H54 (cell line): ENCODE measurements around the gene HHIPL1.

ENCODE experiments used
- DNase-seq: peaks from one replicate; pipeline ENCODE4 v3.0.0; 2011; ENCODE audit warnings: low spot score, mixed read lengths; ENCODE audit not compliant: insufficient read length
- FAIRE-seq: peaks from 3 replicates; lab custom pipeline; 2011; peaks lifted over from hg19 to GRCh38; lab: Jason Lieb, UNC
- POLR2A ChIP-seq: IDR thresholded peaks from 2 replicates; pipeline ENCODE4 v1.6.1; 2011; ENCODE audit warnings: low read depth, mild to moderate bottlenecking, low read length

HHIPL1 gene

GRCh38 chr14:99675382-99675835, 30.5 kb downstream of the HHIPL1 start:
- no peak for TF ChIP-seq POLR2A
- FAIRE-seq = no peak
- no peak for DNase-seq

DNA sequence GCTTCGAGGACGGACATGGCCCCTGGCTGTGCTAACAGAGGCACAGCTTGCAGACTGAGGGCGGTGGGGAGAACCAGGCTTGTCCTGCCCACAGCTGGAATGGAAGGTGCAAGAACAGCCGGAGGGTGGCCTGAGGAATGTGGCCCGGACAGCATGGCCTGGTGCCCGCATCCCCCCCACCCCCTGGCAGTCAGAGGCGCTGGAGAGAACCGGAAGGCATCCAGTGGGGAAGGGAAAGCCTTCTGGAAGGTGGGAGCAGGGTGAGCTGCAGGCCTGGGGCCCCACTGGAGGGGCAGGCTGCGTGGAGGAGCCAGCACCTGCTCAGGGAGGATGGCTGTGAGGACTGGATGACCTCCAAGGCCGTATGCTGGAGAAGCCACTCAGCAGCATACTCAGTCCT, 31.0 kb downstream of the HHIPL1 start:
- DNase-seq = no peak
- FAIRE-seq = no peak
- TF ChIP-seq POLR2A = no peak

DNA sequence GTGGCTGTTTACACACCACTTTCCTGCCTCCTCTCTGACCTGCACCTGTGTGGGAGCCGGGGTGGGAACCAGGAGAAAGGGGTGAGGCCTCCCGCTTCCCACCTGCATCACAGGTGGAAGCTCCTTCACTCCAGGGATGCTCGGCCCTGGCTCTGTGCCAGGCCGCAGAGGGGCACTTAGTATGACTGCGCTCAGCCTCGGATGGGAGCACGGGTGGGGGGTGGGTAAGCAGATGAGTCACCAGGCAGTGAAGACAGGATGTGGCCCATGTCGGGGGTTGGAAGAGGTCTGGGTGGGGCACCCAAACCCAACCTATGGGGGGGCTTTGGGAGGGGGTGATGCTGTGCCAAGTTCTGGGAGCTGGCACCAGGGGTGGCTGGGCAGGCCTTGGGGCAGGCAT, 31.7 kb downstream of the HHIPL1 start:
- no peak for TF ChIP-seq POLR2A
- DNase-seq (no peak), FAIRE-seq (no peak)

- no peak for FAIRE-seq
Measured at GRCh38 chr14:99677231-99678140, 32.6 kb downstream of the HHIPL1 start.

GRCh38 chr14:99678198-99678597, 33.3 kb downstream of the HHIPL1 start:
- no peak for DNase-seq
- TF ChIP-seq POLR2A = no peak
- no peak for FAIRE-seq

More at GRCh38 chr14:99677231-99678140, 32.6 kb downstream of the HHIPL1 start:
- TF ChIP-seq POLR2A = no peak
- no peak for DNase-seq

DNA sequence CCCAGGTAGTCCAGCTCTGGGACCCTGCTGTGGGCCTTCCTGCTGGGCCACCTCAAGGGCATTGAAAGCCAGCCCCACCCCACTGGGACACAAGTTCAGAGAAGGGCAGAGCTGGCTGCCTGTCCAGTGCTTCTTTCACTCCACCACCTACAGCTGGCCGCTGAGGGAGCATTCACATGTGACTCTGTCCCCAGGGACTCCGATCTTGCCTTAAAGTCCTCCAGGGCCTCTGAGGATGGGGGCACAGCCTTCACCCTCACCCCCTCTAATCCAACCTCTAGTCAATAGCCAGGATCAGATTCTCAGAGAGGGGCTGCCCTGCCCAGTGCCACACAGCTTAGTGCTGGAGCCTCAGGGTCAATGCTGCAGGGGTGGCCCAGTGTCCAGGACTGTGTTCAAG, 34.2 kb downstream of the HHIPL1 start:
- TF ChIP-seq POLR2A = no peak
- DNase-seq = no peak
- FAIRE-seq = no peak

- DNase-seq = no peak
- no peak for FAIRE-seq
- TF ChIP-seq POLR2A = no peak
Measured at GRCh38 chr14:99679543-99679942, 34.6 kb downstream of the HHIPL1 start.

DNA sequence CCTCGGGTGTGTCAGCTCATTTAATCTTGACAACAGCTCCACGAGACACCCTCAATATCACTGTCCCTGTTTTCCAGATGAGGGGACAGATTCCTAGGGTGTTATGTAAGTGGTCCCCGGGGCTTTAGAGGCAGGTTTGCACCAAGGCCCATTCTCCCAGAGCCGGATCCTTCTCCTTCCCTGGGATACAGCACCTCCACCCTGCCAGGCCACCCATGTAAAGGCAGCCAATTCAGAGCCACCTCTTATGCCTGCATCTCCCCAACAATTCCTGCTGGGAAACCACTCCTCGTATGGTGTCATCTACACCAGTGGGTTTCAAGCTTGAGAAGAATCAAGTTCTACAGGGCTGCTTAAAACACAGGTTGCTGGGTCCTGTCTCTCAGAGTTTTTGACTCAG, 35.1 kb downstream of the HHIPL1 start:
- DNase-seq = no peak
- FAIRE-seq = no peak

DNA sequence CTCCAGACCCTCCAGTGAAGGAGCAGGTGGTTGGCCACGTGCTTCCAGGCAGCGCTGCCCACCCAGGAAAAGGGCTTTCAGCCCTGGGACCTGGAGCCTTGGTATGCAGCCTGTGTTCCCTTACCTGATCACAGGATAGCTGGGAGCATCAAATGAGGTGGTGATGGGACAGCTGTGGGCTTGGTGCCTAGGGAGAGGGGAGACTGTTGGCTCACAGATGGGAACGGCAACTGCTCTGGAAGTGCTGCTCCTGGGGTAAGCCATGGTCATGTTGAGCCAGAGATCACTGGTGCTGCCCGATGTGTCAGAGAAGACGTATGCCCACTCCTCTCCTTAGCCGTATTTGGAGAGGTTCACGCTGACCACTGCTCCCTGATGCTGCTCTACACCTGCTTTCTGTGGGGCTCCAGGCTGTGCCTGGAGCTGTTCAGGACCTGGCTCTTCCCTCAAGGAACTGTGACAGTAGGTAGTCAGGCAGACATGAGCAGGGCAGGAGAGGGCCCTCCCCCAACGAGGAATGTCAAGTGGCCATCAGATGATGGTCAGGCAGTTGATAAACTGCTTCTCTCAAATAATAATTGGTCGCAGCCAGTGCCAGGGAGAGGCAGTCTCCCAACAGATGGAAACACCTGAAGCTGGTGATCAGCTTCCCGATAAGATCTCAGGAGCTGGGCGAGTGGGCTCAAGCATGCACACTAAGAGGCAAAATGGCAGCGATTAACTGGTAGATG, 36.3 kb downstream of the HHIPL1 start:
- no peak for FAIRE-seq
- no peak for DNase-seq
- no peak for TF ChIP-seq POLR2A

More for the DNA sequence above, 35.1 kb downstream of the HHIPL1 start:
- TF ChIP-seq POLR2A = no peak

DNA sequence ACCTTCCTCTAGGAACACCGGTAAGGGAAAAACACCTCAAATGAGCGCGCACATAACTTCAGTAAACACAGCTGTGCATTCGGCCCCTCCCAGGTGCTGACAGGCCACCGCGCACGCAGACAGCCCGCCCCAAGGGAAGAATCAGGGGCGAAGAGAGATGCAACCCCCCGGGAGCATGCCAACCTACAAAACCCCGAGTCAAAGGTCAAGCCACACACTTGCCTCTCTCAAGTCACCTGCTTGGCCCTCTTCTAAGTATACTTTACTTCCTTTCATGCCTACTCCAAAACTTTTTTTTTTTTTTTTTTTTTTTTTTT, 36.9 kb downstream of the HHIPL1 start:
- no peak for TF ChIP-seq POLR2A
- DNase-seq (no peak), FAIRE-seq (no peak)

DNA sequence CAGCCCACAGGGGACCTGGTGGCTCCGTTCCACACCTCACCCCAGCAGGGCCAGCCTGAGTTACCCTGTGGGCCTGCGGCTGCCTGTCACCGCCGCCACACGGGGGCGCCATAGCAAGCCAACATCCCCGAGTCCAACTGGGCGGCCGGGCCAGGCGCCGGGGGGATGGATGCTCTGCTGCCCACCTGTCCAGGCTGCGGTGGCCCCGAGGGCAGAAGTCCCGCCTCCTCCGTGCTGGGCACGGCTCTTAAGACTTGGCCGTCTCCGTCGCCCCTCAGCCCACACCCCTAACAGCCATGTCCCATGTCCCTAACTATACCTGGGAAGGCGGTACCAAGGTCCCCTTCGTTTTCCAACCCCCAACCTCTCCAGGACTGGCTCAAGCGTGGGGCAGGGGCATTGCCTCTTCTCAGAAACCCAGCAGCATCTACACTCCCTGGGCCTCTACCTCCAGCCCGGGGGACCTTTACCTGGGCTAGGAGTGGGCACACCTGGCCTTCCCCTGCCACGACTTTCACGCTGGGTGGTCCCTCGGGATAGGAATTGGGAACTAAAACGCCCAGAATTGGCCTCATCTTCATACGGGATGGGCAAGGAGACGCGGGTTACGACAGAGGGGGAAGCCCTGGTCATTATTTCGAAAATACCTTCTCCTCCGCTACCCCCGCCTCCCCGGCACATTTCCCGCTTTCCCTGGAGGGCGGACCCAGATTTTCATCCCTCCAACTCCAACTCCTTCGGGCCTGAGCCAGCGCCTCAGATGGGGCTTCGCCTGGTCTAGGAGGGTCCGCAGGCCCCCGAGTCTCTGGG, 38.1 kb downstream of the HHIPL1 start:
- peak; percentile 87 for DNase-seq
- TF ChIP-seq POLR2A = no peak
- no peak for FAIRE-seq

GRCh38 chr14:99683619-99684409, 38.9 kb downstream of the HHIPL1 start, which contains the start of gene CYP46A1:
Gene CYP46A1, plus strand, starts transcription at chr14:99684298. Its CDS starts 120 bp downstream, at chr14:99684418.
- peak; percentile 29; the same call in 1 of the 2 replicates for TF ChIP-seq POLR2A
- FAIRE-seq (peak; percentile 52), DNase-seq (peak; percentile 96)
